ENCODE measurements around the gene IL1R1. TPM values are rescaled to one million over a fixed set of nuclear protein-coding genes. Genes with fewer than 3 reads are reported as not detected.

The IL1R1 gene
- total RNA-seq (2012; rRNA removed) (6.5 and 8.1 TPM in 2 replicates), polyA plus RNA-seq (2012; rRNA removed) (11.3 and 13.8 TPM in 2 replicates), Bru-seq, nascent RNA (percentile 86 among the genes with signal in this experiment), BruChase-seq, experiment 1, labeled RNA remaining after a 6-hour chase (percentile 88 among the genes with signal in this experiment), BruChase-seq, experiment 2, labeled RNA remaining after a 2-hour chase (percentile 85 among the genes with signal in this experiment)
- polyA plus RNA-seq (2012; cell fraction: cytosol; rRNA removed): 4.6 and 9.3 TPM in 2 replicates
- 6.3 and 29.2 TPM in 2 replicates for polyA plus RNA-seq (2012; cell fraction: nucleus; rRNA removed; ENCODE audit: low replicate concordance)
- long read RNA-seq, full-length matches to known transcripts: 8 of 38 reads
- long read RNA-seq, partial matches to known transcripts: 25 of 38 reads
- long read RNA-seq, other reads (novel, unspliced or antisense): 5 of 38 reads

GRCh38 chr2:102141970-102142828, at the start of gene IL1R1:
IL1R1 (plus strand) TSS chr2:102142746; CDS start chr2:102157725, 14,979 bp downstream.
- Histone ChIP-seq H2AFZ (replicated peaks; ENCODE audit: low read length, poor library complexity) (peak within 1 kb of the TSS; percentile 95), H3K27ac (ENCODE audit: insufficient read depth, low read length) (peak within 1 kb of the TSS; percentile 93), H2AK5ac (ENCODE audit: low read depth, low read length) (peak within 1 kb of the TSS; percentile 95), H3K79me1 (ENCODE audit: low read depth in 1 of 2, low read length in 2 of 2) (peaks cover 24 to 57% of the 10 kb centered on the region in 2 experiments), H3K18ac (ENCODE audit: low read depth, low read length) (peak within 1 kb of the TSS; percentile 94), H3K4me1 (ENCODE audit: control insufficient read depth, insufficient read depth, low read length) (peaks cover 18% of the 10 kb centered on the region), H3K27me3 (ENCODE audit: control insufficient read depth, insufficient read depth, low read length) (no peaks in the 10 kb centered on the region), H2BK15ac (ENCODE audit: low read depth, low read length) (peak within 1 kb of the TSS; percentile 80), H3K14ac (replicated peaks; ENCODE audit: low read depth, low read length) (peak within 1 kb of the TSS; percentile 73), H3K36me3 (ENCODE audit: control insufficient read depth, insufficient read depth, low read length) (peaks cover 26% of the 10 kb centered on the region), H3K9ac (ENCODE audit: low read depth, low read length) (peak within 1 kb of the TSS; percentile 93), H2AK9ac (replicated peaks; ENCODE audit: low read depth, low read length, poor library complexity) (peak within 1 kb of the TSS; percentile 86), H4K91ac (ENCODE audit: insufficient read depth, low read depth, low read length) (peak within 1 kb of the TSS; percentile 91), H4K8ac (ENCODE audit: low read depth in 2 of 2, low read length in 2 of 2) (peak within 1 kb of the TSS; percentile 90 to 95), H3K9me3 (ENCODE audit: control insufficient read depth, insufficient read depth, low read length) (peaks cover 24% of the 10 kb centered on the region), H2BK20ac (ENCODE audit: low read depth, low read length) (peak within 1 kb of the TSS; percentile 73), H4K5ac (ENCODE audit: low read depth, low read length) (peak within 1 kb of the TSS; percentile 87), H3K4me2 (ENCODE audit: low read depth, low read length) (peak within 1 kb of the TSS; percentile 97), H2BK120ac (ENCODE audit: low read depth, low read length) (peak within 1 kb of the TSS; percentile 86), H3K23ac (ENCODE audit: low read depth, low read length) (peak within 1 kb of the TSS; percentile 95), H2BK5ac (ENCODE audit: low read depth, low read length, poor library complexity, severe bottlenecking) (peak within 1 kb of the TSS; percentile 51), H3K9me1 (ENCODE audit: insufficient read depth, low read length) (peaks cover 19% of the 10 kb centered on the region), H3K56ac (ENCODE audit: extremely low read depth, insufficient read depth, low read length) (peak within 1 kb of the TSS; percentile 66), H3K4ac (ENCODE audit: low read depth, low read length) (peak within 1 kb of the TSS; percentile 93), H3K4me3 (ENCODE audit: insufficient read depth, low read depth, low read length) (peak within 1 kb of the TSS; percentile 89), H4K20me1 (ENCODE audit: insufficient read depth, low read length) (0 out of 2 replicates have a peak, but pooled peaks cover 3% of the 10 kb centered on the region)
- ATAC-seq (ENCODE audit: low read depth) (peak; percentile 91), DNase-seq (peak; percentile 80)
- CTCF ChIA-PET: interaction anchor here (0.6 to 2.0 kb wide), 6 partner anchors 23 to 122 kb away, joined by 3 to 10 read pairs (median 4); no protein-coding TSS in a partner anchor
- POLR2A ChIA-PET (ENCODE audit: unreplicated experiment): interaction anchor here (0.6 to 2.0 kb wide), 4 partner anchors 38 to 98 kb away, joined by 3 to 6 read pairs (median 5); no protein-coding TSS in a partner anchor
- BruUV-seq (replicated peaks): no TSS peak
- in situ Hi-C loops (cut with MboI; ENCODE audit: low sequenced_read_pairs): loop anchor here (10.0 kb wide), 1 partner anchor 117 kb away; no protein-coding TSS in a partner anchor
- intact Hi-C loops (cut with micrococcal nuclease): loop anchor here (2.0 to 5.0 kb wide), 2 partner anchors 77 to 120 kb away; no protein-coding TSS in a partner anchor
- 0% methylated on average over 36 of the region's 65 CpGs; no CpG with 5 or more reads in 1 of the 2 experiments for WGBS, 2 experiments (ENCODE audit: extremely low coverage in 2 of 2, insufficient read length in 1 of 2)
- dilution Hi-C loops (cut with HindIII; ENCODE audit: low sequenced_read_pairs, unreplicated experiment): no loop called here
- TF ChIP-seq USF2 (IDR thresholded peaks at IDR 0.05; ENCODE audit: low read depth, low read length): no peak
- TF ChIP-seq MXI1 (IDR thresholded peaks at IDR 0.05; ENCODE audit: borderline replicate concordance, low read depth, low read length): peak; percentile 48; the same call in 1 of the 2 replicates
- no peak for TF ChIP-seq CTCF (conservative IDR thresholded peaks at IDR 0.05; ENCODE audit: low read depth, low read length)
- peak; percentile 45; the same call in 1 of the 2 replicates for TF ChIP-seq MAZ (IDR thresholded peaks at IDR 0.05; ENCODE audit: borderline replicate concordance, low read depth, low read length)
- peak; percentile 83 for TF ChIP-seq POLR2A (IDR thresholded peaks at IDR 0.05; ENCODE audit: low read depth, low read length)
- TF ChIP-seq SMC3 (IDR thresholded peaks at IDR 0.05; ENCODE audit: low read depth, low read length): peak; percentile 13; the same call in 1 of the 2 replicates
- TF ChIP-seq CHD1 (IDR thresholded peaks at IDR 0.05; ENCODE audit: low read depth, low read length): no peak; the same call in 1 of the 2 replicates

All from IMR-90 (cell line).